DMS 273 treated with DMSO at 0.1 percent for 48 hours (cell line): ENCODE data around the gene OXA1L.
"Not testable (repeated sequence)": the region's sequence is repeated elsewhere in the genome, so short reads cannot be mapped to it uniquely, and the experiment has no call there.

Source experiments
- DNase-seq: peaks from one replicate; lab custom pipeline; 2025; lab: John Stamatoyannopoulos, UW

OXA1L gene

DNA sequence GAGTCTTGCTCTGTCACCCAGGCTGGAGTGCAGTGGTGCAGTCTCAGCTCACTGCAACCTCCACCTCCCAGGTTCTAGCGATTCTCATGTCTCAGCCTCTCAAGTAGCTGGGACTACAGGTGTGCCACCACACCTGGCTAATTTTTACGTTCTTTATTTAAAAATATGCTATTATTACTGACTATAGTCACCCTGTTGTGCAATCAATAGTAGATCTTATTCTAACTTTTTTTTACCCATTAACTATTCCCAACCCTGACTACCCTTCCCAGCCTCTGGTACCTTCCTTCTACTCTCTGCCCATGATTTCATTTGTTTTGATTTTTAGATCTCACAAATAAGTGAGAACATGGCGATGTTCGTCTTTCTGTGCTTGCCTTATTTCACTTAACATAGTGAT lies 2.5 kb downstream of the OXA1L start:
- DNase-seq, result no peak

DNA sequence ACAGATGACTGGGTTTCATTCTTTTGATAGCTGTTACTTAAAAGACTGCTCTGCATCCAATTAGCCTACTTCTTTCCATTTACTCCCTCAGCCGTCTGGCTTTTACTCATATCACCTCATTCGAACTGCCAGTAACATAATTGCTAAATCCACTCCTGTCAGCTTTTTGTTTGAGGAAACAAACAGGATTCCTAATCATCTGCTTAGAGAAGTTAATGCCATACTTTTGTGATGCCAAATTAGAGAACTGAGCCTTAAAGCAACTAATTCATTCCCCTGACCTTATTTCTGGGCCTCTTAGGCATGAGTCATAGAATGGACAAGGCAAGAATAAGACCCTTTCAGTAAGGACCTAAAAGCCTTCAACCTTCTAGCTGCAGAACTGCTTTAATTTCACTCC lies 2.9 kb downstream of the OXA1L start:
- no peak for DNase-seq

GRCh38 chr14:22770481-22771187 lies 4.1 kb downstream of the OXA1L start:
- DNase-seq, result no peak

- DNase-seq, result no peak
Observed at GRCh38 chr14:22772725-22773124, 6.2 kb downstream of the OXA1L start.

DNA sequence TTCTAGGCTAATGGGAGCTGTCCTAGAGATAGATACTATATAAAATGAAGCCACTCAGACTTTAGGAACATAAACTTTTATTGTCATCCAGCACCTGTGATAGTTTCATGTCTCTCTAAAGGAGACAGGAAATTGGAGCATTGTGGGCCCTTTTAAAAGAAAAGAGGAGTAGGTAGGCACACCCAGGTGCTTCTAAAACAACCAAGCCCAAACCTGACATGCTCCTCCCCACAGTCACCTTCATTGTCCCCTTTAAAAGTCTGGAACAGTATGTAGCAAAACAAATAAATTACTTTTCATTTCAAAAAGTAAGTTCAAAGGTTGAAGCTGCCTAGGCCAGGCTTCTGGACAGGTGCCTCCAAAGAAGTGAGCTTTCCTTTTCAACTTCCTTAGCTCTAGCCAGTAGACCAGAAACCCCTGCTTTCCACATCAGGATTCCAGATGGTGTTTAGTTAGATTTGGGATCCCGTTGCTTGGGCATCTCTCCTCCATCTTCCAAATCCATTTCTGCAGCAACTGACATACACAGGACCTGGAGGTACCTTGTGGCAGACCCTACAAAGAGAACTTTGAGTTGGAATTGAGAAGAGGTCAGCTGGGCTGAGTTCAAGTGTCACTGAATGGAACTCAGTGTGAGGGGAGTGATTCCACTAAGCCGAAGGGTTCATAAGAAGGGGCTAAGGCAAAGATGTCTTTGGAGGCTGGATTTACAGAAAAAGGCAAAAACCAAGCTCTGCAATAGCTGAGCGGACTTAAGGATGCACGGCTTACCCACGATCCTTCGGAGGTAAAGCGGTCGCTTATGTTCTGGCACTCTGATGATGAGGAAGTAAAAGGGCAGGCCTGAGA lies 6.9 kb downstream of the OXA1L start:
- no peak for DNase-seq

- DNase-seq, result no peak
Observed at GRCh38 chr14:22774011-22774706, 7.7 kb downstream of the OXA1L start.

- DNase-seq, result no peak
Observed at GRCh38 chr14:22776215-22776614, 9.7 kb downstream of the OXA1L start.

DNA sequence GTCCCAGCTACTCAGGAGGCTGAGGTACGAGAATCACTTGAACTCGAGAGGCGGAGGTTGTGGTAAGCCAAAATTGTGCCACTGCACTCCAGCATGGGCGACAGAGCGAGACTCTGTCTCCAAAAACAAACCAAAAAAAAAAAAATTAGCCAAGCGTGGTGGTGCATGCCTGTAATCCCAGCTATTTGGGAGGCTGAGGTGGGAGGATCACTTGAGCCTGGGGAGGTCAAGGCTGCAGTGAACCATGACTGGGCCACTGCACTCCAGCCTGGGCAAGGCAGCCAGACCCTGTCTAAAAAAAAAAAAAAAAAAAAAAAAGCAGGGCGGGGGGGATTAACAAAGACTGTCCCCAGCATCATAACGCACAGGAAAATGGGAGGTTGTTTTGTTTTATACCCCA lies 10.4 kb downstream of the OXA1L start:
- DNase-seq, result not testable (repeated sequence)

GRCh38 chr14:22778084-22778483 lies 11.6 kb downstream of the OXA1L start:
- DNase-seq, result no peak

DNA sequence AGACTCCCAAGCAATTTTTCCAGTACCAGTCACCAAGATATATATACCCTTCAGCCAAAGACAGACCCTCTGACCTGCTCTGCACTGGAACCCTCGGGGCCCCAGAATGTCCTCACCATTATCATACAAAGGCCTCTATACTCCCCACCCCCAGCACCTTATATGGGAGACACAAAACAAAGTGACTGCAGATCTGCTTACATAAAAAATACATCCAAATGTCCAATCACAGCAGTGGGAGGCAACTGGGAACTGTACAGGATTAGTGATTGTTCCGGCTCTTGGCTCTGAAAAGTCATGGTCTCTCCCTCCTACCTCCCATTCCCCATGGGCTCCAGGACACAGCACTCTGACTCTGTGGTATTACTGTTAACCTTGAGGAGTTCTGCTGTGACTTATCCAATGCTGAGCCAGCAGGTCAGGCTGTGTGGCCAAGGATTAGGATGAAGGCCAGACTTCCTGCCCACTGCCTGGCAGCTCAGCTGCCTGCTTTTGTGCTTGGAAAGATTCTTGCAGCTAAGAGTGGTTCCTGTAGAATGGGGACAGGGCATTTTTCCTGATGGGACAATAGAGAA lies 13.7 kb downstream of the OXA1L start:
- no peak for DNase-seq

DNA sequence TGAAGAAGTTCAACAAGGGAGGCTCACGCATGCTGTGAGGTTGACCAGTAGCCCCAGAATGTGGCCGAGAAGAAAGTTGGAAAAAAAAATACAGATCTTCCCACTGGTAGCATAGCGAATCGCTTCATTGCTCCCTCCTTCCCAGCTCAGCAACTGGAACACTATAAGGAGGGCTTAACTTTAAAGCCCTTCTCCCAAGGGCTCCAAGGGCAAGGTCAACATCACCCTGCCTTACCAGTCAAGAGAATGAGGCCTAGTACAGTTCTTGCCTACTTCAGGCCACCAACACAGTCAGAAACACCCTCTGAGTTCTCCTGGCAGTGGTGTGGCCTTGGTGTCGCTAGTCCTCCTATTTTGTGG lies 14.4 kb downstream of the OXA1L start:
- DNase-seq, result no peak

DNA sequence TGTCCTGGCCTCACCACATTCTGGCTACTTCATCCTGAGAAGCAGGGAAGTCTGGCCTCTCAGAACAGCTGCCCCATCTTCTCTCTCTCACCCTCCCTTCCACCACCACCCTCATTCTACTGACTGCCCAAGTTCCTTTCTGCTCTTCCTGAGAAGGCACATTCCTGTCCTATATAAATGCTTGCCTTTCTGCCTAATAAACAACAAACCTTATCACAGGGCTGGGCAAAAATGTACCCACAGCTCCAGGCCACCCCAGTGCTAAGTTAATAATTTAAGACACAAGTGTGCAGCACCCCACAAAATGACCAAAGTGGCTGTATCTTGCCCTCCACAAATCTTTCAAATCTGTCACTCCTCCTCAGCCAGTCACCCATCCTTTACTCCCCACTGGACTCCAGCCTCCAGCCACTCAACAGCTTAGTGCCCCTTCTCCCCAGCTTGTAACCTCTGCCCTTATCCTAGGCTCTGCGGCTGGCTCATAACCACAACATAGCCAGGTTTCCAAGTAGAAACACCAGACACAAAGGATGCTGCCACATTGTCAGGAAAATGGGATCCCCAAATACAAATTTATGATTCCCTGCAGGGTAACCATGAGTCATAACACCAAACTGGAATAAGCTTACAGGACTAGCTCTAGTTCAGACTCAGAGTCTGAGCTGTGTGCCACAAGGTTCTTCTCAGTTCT lies 15.0 kb downstream of the OXA1L start:
- no peak for DNase-seq

- no peak for DNase-seq
Observed at GRCh38 chr14:22786685-22787084, 20.2 kb downstream of the OXA1L start.

DNA sequence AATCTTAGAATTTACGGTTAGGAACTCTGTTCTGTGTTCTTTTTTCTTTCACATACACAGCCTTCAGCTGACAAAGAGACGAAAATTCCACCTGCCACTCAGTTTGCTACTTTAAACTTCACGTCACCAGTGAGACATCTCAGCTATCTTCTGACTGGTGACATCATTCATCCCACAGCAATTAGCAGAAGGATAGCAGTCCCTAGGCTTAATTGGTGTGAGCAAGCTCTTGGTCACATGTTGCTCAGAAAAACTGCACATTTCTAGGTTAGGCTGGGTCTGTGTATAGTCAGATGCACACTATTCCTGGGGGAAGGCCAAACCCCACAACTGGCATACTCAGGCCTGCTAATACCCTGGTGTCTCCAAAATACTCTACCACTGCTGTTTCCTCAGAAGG lies 24.8 kb downstream of the OXA1L start:
- DNase-seq, result no peak

DNA sequence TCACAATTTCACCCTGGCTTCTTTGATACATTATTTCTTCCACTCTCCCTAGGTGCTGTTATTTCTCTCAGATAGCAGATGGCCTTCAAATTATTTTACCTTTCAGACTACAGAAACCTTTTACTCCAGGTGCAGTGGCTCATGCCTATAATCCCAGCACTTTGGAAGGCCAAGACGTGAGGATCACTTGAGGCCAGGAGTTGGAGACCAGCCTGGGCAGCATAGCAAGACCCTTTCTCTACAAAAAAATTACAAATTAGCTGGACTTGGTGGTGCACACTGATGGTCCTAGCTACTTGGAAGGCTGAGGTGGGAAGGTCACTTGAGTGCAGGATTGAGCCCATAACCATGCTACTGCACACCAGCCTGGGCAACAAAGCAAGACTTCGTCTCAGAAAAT lies 25.7 kb downstream of the OXA1L start:
- DNase-seq, result no peak

GRCh38 chr14:22793550-22793949 lies 27.1 kb downstream of the OXA1L start:
- not testable (repeated sequence) for DNase-seq

DNA sequence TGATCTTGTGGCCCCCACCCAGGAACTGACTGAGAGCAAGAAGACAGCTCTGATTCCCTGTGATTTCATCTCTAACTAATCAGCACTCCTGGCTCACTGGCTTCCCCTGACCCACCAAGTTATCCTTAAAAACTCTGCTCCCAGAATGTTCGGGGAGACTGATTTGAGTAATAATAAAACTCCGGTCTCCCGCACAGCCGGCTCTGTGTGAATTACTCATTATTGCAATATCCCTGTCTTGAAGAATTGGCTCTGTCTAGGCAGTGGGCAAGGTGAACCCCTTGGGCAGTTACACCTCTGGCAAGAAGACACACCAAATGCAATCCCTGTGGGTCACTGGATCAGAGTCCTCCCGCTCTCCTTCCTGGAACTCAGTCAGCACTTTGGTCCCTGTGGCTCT lies 27.5 kb downstream of the OXA1L start:
- no peak for DNase-seq

- DNase-seq, result no peak
Observed at GRCh38 chr14:22794551-22794951, 28.1 kb downstream of the OXA1L start.

DNA sequence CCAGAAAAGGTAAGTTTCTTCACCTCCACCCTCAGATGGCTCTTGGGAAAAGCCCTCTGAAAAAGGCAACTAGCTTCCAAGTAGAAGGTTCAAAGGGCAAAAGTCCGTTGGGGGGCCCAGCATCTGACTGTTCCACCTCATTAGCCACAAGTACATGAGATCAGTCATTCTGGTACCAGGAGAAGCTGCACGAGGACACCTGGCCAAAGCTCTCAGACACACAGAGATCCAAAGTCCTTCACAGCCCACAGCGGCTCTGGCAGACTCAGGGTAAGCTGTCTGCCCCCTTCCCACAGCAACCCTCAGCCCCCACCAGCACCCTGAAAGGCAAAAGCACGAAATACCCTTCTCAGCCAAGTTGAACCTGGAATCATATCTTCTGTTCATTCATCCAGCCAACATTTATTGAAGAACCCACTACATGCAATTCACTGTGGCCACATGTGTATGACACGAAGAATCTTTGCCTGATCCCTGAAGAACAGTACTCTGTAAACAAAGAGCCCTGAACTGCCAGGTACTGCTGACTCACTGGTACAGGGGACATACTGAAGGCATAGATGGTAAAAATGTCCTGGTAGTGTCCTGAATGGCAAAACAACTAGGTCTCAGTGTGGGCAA lies 29.7 kb downstream of the OXA1L start:
- DNase-seq, result no peak

GRCh38 chr14:22797017-22797917 lies 30.8 kb downstream of the OXA1L start:
- no peak for DNase-seq

GRCh38 chr14:22798528-22798927 lies 32.0 kb downstream of the OXA1L start:
- no peak for DNase-seq
